OCI-LY3 (cell line): ENCODE measurements around the gene EIF4B.

Experiments used
- H2AFZ ChIP-seq: fragments of 200-600, 300-600 bp; shearing (Covaris generic); 2 replicates; pipeline ENCODE4 v1.6.0; 2014; ENCODE audit warnings: antibody characterized with exemption, low read depth, low read length
- H3K27ac ChIP-seq: fragments of 200-600, 300-600 bp; sonication (generic); 2 replicates; pipeline ENCODE4 v1.5.1; 2014; ENCODE audit warnings: mild to moderate bottlenecking, low read length, moderate library complexity, mixed read lengths
- H3K27me3 ChIP-seq: fragments of 200-600, 300-600 bp; sonication (generic); 2 replicates; pipeline ENCODE4 v1.6.1; 2014; ENCODE audit warnings: low read depth, low read length, mixed read lengths
- H3K36me3 ChIP-seq: fragments of 200-600, 300-600 bp; sonication (generic); replicated peaks from 2 replicates; pipeline ENCODE3; 2014; ENCODE audit warnings: low read depth, low read length, mixed read lengths
- H3K4me1 ChIP-seq: fragments of 300-600, 200-600 bp; sonication (generic); 2 replicates; pipeline ENCODE4 v1.6.1; 2014; ENCODE audit warnings: low read length, mixed read lengths
- H3K4me2 ChIP-seq: fragments of 200-600, 300-600 bp; sonication (generic); 2 replicates; pipeline ENCODE4 v1.6.1; 2014; ENCODE audit warnings: low read length, mixed read lengths
- H3K4me3 ChIP-seq: fragments of 300-600, 200-600 bp; sonication (generic); 2 replicates; pipeline ENCODE4 v1.5.1; 2014; ENCODE audit warnings: antibody characterized with exemption, mild to moderate bottlenecking, low read length, moderate library complexity
- H3K79me2 ChIP-seq: fragments of 300-600, 200-600 bp; shearing (Covaris generic); 2 replicates; pipeline ENCODE4 v1.6.1; 2014; ENCODE audit warnings: mild to moderate bottlenecking, low read length, mixed read lengths
- H3K9ac ChIP-seq: fragments of 300-600, 200-600 bp; shearing (Covaris generic); 2 replicates; pipeline ENCODE4 v1.6.0; 2014; ENCODE audit warnings: mild to moderate bottlenecking, low read length, moderate library complexity
- H3K9me3 ChIP-seq: fragments of 200-600, 300-600 bp; shearing (Covaris generic); 2 replicates; pipeline ENCODE4 v1.6.1; 2014; ENCODE audit warnings: low read length, mixed read lengths; ENCODE audit not compliant: insufficient read depth
- H4K20me1 ChIP-seq: fragments of 200-600, 300-600 bp; sonication (generic); 2 replicates; pipeline ENCODE4 v1.6.1; 2016; ENCODE audit warnings: low read length, mixed read lengths; ENCODE audit not compliant: insufficient read depth
- EZH2phosphoT487 ChIP-seq: fragments of 200-600 bp; shearing (Covaris generic); IDR thresholded peaks from 2 replicates; pipeline ENCODE4 v1.6.1; 2018; ENCODE audit warnings: antibody characterized with exemption, mixed run types, low read depth
- TF ChIP-seq, protein P1 (sequence below): fragments of 200-600, 300-600 bp; sonication (generic); IDR thresholded peaks from 2 replicates; pipeline ENCODE4 v1.5.1; 2014; ENCODE audit warnings: antibody characterized with exemption, low read length, low read depth

Gene EIF4B

GRCh38 chr12:53036802-53037201, 30.5 kb downstream of the EIF4B start:
- TF ChIP-seq EZH2phosphoT487 = no peak
- TF ChIP-seq, protein P1, sequence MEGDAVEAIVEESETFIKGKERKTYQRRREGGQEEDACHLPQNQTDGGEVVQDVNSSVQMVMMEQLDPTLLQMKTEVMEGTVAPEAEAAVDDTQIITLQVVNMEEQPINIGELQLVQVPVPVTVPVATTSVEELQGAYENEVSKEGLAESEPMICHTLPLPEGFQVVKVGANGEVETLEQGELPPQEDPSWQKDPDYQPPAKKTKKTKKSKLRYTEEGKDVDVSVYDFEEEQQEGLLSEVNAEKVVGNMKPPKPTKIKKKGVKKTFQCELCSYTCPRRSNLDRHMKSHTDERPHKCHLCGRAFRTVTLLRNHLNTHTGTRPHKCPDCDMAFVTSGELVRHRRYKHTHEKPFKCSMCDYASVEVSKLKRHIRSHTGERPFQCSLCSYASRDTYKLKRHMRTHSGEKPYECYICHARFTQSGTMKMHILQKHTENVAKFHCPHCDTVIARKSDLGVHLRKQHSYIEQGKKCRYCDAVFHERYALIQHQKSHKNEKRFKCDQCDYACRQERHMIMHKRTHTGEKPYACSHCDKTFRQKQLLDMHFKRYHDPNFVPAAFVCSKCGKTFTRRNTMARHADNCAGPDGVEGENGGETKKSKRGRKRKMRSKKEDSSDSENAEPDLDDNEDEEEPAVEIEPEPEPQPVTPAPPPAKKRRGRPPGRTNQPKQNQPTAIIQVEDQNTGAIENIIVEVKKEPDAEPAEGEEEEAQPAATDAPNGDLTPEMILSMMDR = no peak
- Histone ChIP-seq H3K4me2 (no peak overlapping the region), H3K27ac (no peak overlapping the region), H3K36me3 (peaks cover 52% of the 10 kb centered on the region), H3K4me3 (no peak overlapping the region), H3K9ac (no peak overlapping the region), H3K4me1 (no peaks in the 10 kb centered on the region), H3K9me3 (no peaks in the 10 kb centered on the region), H4K20me1 (peaks cover 16% of the 10 kb centered on the region), H3K27me3 (no peaks in the 10 kb centered on the region), H3K79me2 (no peaks in the 10 kb centered on the region), H2AFZ (no peak overlapping the region)

DNA sequence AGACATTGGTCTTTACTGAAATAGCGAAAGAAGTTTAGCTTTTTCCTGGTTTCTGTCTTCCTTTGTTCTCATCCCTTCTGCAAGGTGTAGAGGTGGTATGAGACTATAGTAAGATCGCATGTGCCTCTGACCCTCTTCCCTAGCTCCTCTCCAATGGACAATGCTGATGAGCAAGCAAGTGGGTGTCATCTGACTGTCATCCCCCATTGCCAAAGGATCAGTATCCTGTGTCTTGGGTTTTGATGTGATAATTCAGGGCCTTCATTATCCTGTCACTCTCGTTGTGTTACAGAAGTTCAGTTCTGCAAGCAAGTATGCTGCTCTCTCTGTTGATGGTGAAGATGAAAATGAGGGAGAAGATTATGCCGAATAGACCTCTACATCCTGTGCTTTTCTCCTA, 33.6 kb downstream of the EIF4B start:
- Histone ChIP-seq H2AFZ (no peak overlapping the region), H3K79me2 (no peaks in the 10 kb centered on the region), H3K27ac (no peak overlapping the region), H4K20me1 (peaks cover 13% of the 10 kb centered on the region), H3K27me3 (no peaks in the 10 kb centered on the region), H3K9me3 (no peaks in the 10 kb centered on the region), H3K4me1 (no peaks in the 10 kb centered on the region), H3K9ac (no peak overlapping the region), H3K4me2 (no peak overlapping the region), H3K4me3 (no peak overlapping the region), H3K36me3 (peaks cover 43% of the 10 kb centered on the region)
- TF ChIP-seq EZH2phosphoT487 = no peak
- TF ChIP-seq, protein P1 = no peak

- Histone ChIP-seq H3K36me3 (peaks cover 25% of the 10 kb centered on the region), H3K27me3 (no peaks in the 10 kb centered on the region), H4K20me1 (peaks cover 13% of the 10 kb centered on the region), H3K9ac (no peak overlapping the region), H3K79me2 (no peaks in the 10 kb centered on the region), H2AFZ (no peak overlapping the region), H3K27ac (no peak overlapping the region), H3K4me1 (peaks cover 6% of the 10 kb centered on the region; the same call in 1 of the 2 replicates), H3K9me3 (no peaks in the 10 kb centered on the region), H3K4me3 (no peak overlapping the region), H3K4me2 (no peak overlapping the region)
- TF ChIP-seq, protein P1 = no peak
- no peak for TF ChIP-seq EZH2phosphoT487
Observed at GRCh38 chr12:53042607-53043454, 36.6 kb downstream of the EIF4B start.

DNA sequence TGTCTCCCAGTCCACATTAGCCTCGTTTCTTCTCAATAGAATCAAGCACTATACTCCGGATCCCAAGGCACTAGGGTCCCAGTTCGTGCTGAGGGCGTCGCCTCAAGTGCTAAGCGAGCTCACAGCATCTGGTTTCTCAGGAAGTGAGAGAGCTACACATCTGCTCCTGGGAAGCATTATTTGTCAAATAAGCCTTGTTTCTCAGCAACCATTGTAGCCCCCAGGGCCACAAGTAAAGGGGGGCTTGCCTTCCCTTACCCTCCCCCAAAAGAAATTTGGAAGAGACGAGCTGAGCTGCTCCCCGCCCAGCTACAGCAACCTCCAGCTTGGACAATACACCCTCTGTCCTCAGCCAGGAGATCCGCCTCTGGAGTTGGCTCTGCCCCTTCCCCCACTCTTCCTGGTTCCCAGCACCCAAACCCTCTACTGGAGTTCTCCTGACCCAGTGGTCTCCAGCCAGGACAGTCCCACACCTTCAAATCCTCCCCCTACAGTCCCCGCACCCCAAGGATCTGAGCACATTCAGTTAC, 37.9 kb downstream of the EIF4B start:
- Histone ChIP-seq H3K4me1 (peaks cover 9% of the 10 kb centered on the region; the same call in 1 of the 2 replicates), H3K4me2 (no peak overlapping the region), H3K27ac (no peak overlapping the region)

More for the DNA sequence above, 37.9 kb downstream of the EIF4B start:
- Histone ChIP-seq H3K9ac (no peak overlapping the region), H4K20me1 (peaks cover 9% of the 10 kb centered on the region), H2AFZ (no peak overlapping the region), H3K36me3 (peaks cover 15% of the 10 kb centered on the region), H3K79me2 (no peaks in the 10 kb centered on the region), H3K9me3 (no peaks in the 10 kb centered on the region), H3K4me3 (no peak overlapping the region), H3K27me3 (no peaks in the 10 kb centered on the region)
- TF ChIP-seq, protein P1 = no peak
- TF ChIP-seq EZH2phosphoT487 = no peak
